Skeletal muscle cell (primary cell): Measurements from ENCODE around the gene CD300C.

Experiments used
- DNase-seq: peaks from one replicate; pipeline ENCODE4 v3.0.0-alpha.2; 2010; ENCODE audit warnings: low read depth
- H3K4me3 ChIP-seq: 2 replicates; pipeline ENCODE4 v1.5.1; 2011; ENCODE audit warnings: low read depth, mild to moderate bottlenecking, control low read depth, low read length, moderate library complexity

CD300C gene

GRCh38 chr17:74541176-74542111 is 4.5 kb downstream of the CD300C start:
- no peak overlapping the region for H3K4me3 ChIP-seq
- DNase-seq = no peak

GRCh38 chr17:74539281-74539820 is 6.6 kb downstream of the CD300C start:
- no peak for DNase-seq
- no peak overlapping the region for H3K4me3 ChIP-seq

GRCh38 chr17:74536890-74537289 is 9.0 kb downstream of the CD300C start:
- no peak overlapping the region for H3K4me3 ChIP-seq
- no peak for DNase-seq

- no peak for DNase-seq
- H3K4me3 ChIP-seq = no peak overlapping the region
Observed at GRCh38 chr17:74532115-74532514, 13.8 kb downstream of the CD300C start.

GRCh38 chr17:74531231-74531761 is 14.6 kb downstream of the CD300C start, which contains the start of gene CD300LB:
Gene CD300LB, minus strand, starts transcription at chr17:74531475. Its CDS starts 125 bp downstream, at chr17:74531350.
- no peak within 1 kb of the TSS for H3K4me3 ChIP-seq
- no peak for DNase-seq

GRCh38 chr17:74530831-74531150 is 15.1 kb downstream of the CD300C start:
- no peak for DNase-seq
- H3K4me3 ChIP-seq = no peak overlapping the region

- no peak for DNase-seq
- H3K4me3 ChIP-seq = no peak overlapping the region
Observed at GRCh38 chr17:74529243-74529642, 16.7 kb downstream of the CD300C start.

- no peak for DNase-seq
- no peak overlapping the region for H3K4me3 ChIP-seq
Observed at GRCh38 chr17:74528491-74529199, 17.3 kb downstream of the CD300C start.

- H3K4me3 ChIP-seq = no peak overlapping the region
- no peak for DNase-seq
Observed at GRCh38 chr17:74527756-74528155, 18.2 kb downstream of the CD300C start.

- no peak overlapping the region for H3K4me3 ChIP-seq
- no peak for DNase-seq
Observed at GRCh38 chr17:74527081-74527480, 18.8 kb downstream of the CD300C start.

- H3K4me3 ChIP-seq = no peak overlapping the region
- no peak for DNase-seq
Observed at GRCh38 chr17:74526681-74527080, 19.2 kb downstream of the CD300C start.

GRCh38 chr17:74525781-74526288 is 20.1 kb downstream of the CD300C start:
- no peak for DNase-seq

GRCh38 chr17:74525465-74525725 is 20.5 kb downstream of the CD300C start:
- no peak overlapping the region for H3K4me3 ChIP-seq
- DNase-seq = no peak

More at GRCh38 chr17:74525781-74526288, 20.1 kb downstream of the CD300C start:
- no peak overlapping the region for H3K4me3 ChIP-seq

GRCh38 chr17:74524653-74525464 is 21.1 kb downstream of the CD300C start:
- no peak overlapping the region for H3K4me3 ChIP-seq
- no peak for DNase-seq

GRCh38 chr17:74523308-74523707 is 22.6 kb downstream of the CD300C start:
- no peak for DNase-seq

GRCh38 chr17:74522381-74523105 is 23.4 kb downstream of the CD300C start:
- DNase-seq = no peak
- H3K4me3 ChIP-seq = no peak overlapping the region

More at GRCh38 chr17:74523308-74523707, 22.6 kb downstream of the CD300C start:
- H3K4me3 ChIP-seq = no peak overlapping the region

GRCh38 chr17:74521701-74522201 is 24.2 kb downstream of the CD300C start:
- no peak for DNase-seq
- no peak overlapping the region for H3K4me3 ChIP-seq

GRCh38 chr17:74520790-74521480 is 25.0 kb downstream of the CD300C start:
- no peak overlapping the region for H3K4me3 ChIP-seq
- DNase-seq = no peak
